ENCODE measurements around the gene AOAH.

GRCh38 chr7:36652431-36652830 is 71.9 kb downstream of the AOAH start:
- TF ChIP-seq CTCF (conservative IDR thresholded peaks at IDR 0.05; ENCODE audit: low read length) (no peak), EZH2phosphoT487 (IDR thresholded peaks at IDR 0.05; ENCODE audit: borderline replicate concordance) (no peak)

Measured in Loucy (cell line).